Kidney (tissue), 14 donors: Measurements from ENCODE around the gene SUMO3. TPM values are rescaled to one million over a fixed set of nuclear protein-coding genes. Genes with fewer than 3 reads are reported as not detected.

Experiments
- DNase-seq, 5 donors: peaks; one replicate each; pipeline ENCODE4 v3.0.0-alpha.2; 2013 to 2020
- FAIRE-seq: peaks from 2 replicates; lab custom pipeline; 2012; peaks lifted over from hg19 to GRCh38; lab: Jason Lieb, UNC
- H3K27ac ChIP-seq, 2 donors: one replicate each; pipeline ENCODE4 v1.7.0; 2013; ENCODE audit warnings: low read depth in 2 of 2, low read length in 2 of 2, inconsistent platforms in 1 of 2
- H3K27me3 ChIP-seq: one replicate; pipeline ENCODE4 v1.7.1; 2013; ENCODE audit warnings: low read length, inconsistent platforms; ENCODE audit not compliant: control insufficient read depth, insufficient read depth
- H3K36me3 ChIP-seq, 3 donors: one replicate each; pipeline versions ENCODE4 v1.7.0 to v1.7.1; 2013; ENCODE audit warnings: low read length in 3 of 3, control low read depth in 1 of 3, inconsistent platforms in 1 of 3; ENCODE audit not compliant: insufficient read depth in 3 of 3, control insufficient read depth in 2 of 3
- H3K4me1 ChIP-seq, 3 donors: one replicate each; pipeline versions ENCODE4 v1.7.0 to v1.7.1; 2013; ENCODE audit warnings: low read length in 3 of 3, inconsistent platforms in 1 of 3, low read depth in 1 of 3; ENCODE audit not compliant: control insufficient read depth in 2 of 3, insufficient read depth in 2 of 3
- H3K4me3 ChIP-seq, 3 donors: one replicate each; pipeline versions ENCODE4 v1.7.0 to v1.8.1; 2013; ENCODE audit warnings: low read length in 3 of 3, control low read depth in 1 of 3, inconsistent platforms in 1 of 3
- H3K9ac ChIP-seq, 3 donors: one replicate each; pipeline versions ENCODE4 v1.7.0 to v1.7.1; 2013; ENCODE audit warnings: low read length in 3 of 3, control low read depth in 1 of 3, inconsistent platforms in 1 of 3
- H3K9me3 ChIP-seq, 3 donors: one replicate each; pipeline versions ENCODE4 v1.7.0 to v1.7.1; 2013; ENCODE audit warnings: low read length in 3 of 3, control low read depth in 1 of 3, inconsistent platforms in 1 of 3; ENCODE audit not compliant: control insufficient read depth in 2 of 3, insufficient read depth in 1 of 3
- intact Hi-C: fragments of 100-400 bp; cut with DNase I; formaldehyde crosslinking; loops from one replicate; pipeline ENCODE4 v1.11.1; 2022
- polyA plus RNA-seq: library from polyadenylated mRNA; stranded (reverse); fragments of 350-450 nt; fragmentation: Illumina TruSeq; extraction: RNeasy Lipid Tissue Mini Kit (QIAGEN cat#74804); gene quantifications from one replicate; pipeline ENCODE4 v1.2.3, GENCODE V29; 2014; ENCODE audit warnings: low read depth, low replicate concordance; ENCODE audit not compliant: insufficient read depth
- total RNA-seq: library from RNA; stranded (reverse); fragmentation: NEBNext Ultra II Directional; extraction: Animal tissue kit (Norgen Biotek cat#: 25700); gene quantifications from one replicate; pipeline ENCODE4 v1.2.1, GENCODE V29; 2021
- TF ChIP-seq, protein P1 (sequence below): IDR thresholded peaks from 3 replicates; pipeline ENCODE4 v1.5.1; 2012; ENCODE audit warnings: mild to moderate bottlenecking, moderate library complexity, borderline replicate concordance; ENCODE audit not compliant: insufficient read depth; ENCODE audit errors: extremely low read depth
- donor health status: control.
- donor health status: control.
- donor health status: control.
- donor health status: control.
- donor health status: control.
- donor health status: DM: yes; HTN: yes; CAD: no.
- donor health status: Normal renal cell carcinoma (clear cell type).

SUMO3 gene
- total and polyA plus RNA-seq, 2 donors from 2014 or later, result 88.6 to 89.9 TPM

DNA sequence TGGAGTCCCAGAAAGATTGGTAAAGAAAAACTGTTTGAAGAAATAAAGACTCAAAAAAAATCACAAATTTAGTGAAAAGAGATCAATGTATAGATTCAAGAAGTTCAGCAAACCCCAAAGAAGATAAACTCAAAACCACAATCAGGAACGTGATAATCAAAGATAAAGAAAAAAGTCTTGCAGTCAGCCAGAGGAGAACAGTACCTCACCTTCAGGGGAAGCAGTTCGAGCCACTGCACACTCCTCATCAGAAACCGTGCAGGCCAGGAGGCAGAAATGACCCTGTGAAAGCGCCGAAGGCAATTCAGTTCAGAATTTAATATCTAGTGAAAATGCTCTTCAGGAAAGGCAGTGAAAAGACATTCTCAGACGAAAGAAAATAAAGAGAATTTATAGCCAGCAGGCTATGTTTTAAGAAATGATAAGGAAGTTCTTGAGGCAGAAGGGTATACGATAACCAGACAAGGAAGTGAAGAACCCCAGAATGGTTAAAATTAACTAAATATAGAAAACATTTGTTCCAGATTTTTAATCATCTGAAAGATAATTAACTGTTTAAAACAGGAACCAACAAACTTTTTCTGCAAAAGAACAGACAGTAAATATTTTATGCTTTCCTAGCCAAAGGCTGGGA is 13.5 kb upstream of the SUMO3 start:
- Histone ChIP-seq H3K9me3 (peaks cover 0 to 4% (median 0%) of the 10 kb centered on the region in 3 donors), H3K4me3 (no peak overlapping the region), H3K36me3 (no peaks in the 10 kb centered on the region), H3K9ac (no peak overlapping the region), H3K27ac (no peak overlapping the region), H3K4me1 (no peaks in the 10 kb centered on the region), H3K27me3 (no peaks in the 10 kb centered on the region)
- TF ChIP-seq, protein P1, sequence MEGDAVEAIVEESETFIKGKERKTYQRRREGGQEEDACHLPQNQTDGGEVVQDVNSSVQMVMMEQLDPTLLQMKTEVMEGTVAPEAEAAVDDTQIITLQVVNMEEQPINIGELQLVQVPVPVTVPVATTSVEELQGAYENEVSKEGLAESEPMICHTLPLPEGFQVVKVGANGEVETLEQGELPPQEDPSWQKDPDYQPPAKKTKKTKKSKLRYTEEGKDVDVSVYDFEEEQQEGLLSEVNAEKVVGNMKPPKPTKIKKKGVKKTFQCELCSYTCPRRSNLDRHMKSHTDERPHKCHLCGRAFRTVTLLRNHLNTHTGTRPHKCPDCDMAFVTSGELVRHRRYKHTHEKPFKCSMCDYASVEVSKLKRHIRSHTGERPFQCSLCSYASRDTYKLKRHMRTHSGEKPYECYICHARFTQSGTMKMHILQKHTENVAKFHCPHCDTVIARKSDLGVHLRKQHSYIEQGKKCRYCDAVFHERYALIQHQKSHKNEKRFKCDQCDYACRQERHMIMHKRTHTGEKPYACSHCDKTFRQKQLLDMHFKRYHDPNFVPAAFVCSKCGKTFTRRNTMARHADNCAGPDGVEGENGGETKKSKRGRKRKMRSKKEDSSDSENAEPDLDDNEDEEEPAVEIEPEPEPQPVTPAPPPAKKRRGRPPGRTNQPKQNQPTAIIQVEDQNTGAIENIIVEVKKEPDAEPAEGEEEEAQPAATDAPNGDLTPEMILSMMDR, result no peak
- FAIRE-seq (no peak), DNase-seq (no peak)
- intact Hi-C loops, result no loop called here

DNA sequence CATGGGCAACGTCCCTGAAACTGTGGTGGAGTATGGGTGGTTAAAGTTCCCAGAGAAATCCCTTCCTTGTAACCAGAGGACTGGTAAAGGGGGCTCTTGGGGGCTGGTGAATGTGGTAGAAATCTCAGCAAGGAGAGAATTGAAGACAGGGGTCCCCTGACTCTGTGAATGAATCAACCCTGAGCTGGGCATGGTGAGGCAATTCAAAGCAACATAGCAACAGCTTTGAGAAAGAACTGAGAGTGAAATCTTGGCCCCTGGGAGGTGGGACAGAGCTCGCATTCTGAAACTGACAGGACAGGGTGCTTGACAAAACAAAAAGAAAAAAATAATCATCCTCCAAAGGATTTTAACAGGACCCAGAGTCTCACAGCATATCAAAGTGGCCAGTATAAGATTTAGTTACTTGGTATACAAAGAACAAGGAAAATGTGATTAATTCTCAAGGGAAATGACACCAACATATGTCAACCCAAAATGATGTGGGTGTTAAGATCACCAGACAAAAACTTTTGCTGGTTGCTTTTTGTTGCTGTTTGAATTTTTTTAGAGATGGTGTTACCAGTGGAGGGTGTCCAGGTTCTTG is 11.7 kb upstream of the SUMO3 start:
- H3K9me3 ChIP-seq, result peaks cover 0 to 4% (median 0%) of the 10 kb centered on the region in 3 donors

DNA sequence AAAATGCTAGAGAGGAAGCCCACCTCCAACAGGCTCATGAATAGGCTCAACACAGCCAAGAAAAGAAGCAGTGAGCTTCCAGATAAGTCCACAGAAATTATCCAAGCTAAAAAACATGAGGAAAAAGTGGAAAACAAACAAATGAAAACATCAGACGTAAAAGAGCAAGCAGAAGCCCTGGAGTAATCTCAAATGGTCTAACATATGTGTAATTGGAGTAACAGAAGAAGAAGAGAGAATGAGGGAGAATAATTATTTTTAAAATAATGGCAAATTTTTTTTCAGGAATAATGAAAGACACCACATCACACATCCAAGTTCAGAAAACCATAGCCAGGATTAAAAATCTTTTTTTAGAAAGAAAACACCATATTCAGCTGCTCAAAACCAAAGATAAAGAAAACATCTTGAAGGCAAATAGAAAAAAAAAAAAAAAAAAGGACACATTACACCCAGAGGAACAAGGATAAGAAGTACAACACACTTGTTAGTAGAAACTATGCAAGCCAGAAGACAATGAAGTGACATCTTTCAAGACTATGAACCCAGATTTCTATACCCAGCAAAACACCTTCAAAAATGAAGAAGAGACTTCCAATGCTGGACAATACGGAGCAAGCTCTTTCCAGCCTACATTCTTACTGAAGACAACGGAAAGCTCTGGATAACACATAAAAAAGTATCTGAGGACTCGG is 10.6 kb upstream of the SUMO3 start:
- H3K27me3 ChIP-seq, result no peaks in the 10 kb centered on the region
- DNase-seq, result no peak
- no peaks in the 10 kb centered on the region for H3K36me3 ChIP-seq
- peaks cover 0 to 4% (median 0%) of the 10 kb centered on the region in 3 donors for H3K9me3 ChIP-seq
- H3K9ac ChIP-seq, result no peak overlapping the region
- FAIRE-seq, result no peak
- no peaks in the 10 kb centered on the region for H3K4me1 ChIP-seq
- TF ChIP-seq, protein P1, result no peak
- H3K27ac ChIP-seq, result no peak overlapping the region
- no peak overlapping the region for H3K4me3 ChIP-seq
- intact Hi-C loops, result no loop called here

More for the DNA sequence above, 11.7 kb upstream of the SUMO3 start:
- peak in 1 of 5 donors; percentile 9 for DNase-seq
- intact Hi-C loops, result no loop called here
- H3K4me3 ChIP-seq, result no peak overlapping the region
- H3K9ac ChIP-seq, result no peak overlapping the region
- H3K27ac ChIP-seq, result no peak overlapping the region
- H3K27me3 ChIP-seq, result no peaks in the 10 kb centered on the region
- H3K36me3 ChIP-seq, result no peaks in the 10 kb centered on the region
- TF ChIP-seq, protein P1, result no peak
- no peak for FAIRE-seq
- no peaks in the 10 kb centered on the region for H3K4me1 ChIP-seq
